Type B pancreatic cell (in vitro differentiated cells): ENCODE measurements around the gene PHLDA1. TPM values are rescaled to one million over a fixed set of nuclear protein-coding genes. Genes with fewer than 3 reads are reported as not detected.

Experiments
- DNase-seq: peaks from one replicate; pipeline ENCODE4 v3.0.0; 2021; ENCODE audit warnings: mixed read lengths; ENCODE audit not compliant: unreplicated experiment; ENCODE audit errors: extremely low spot score
- H3K27ac Mint-ChIP-seq: 2 replicates; pipeline ENCODE4 v1.8.0; 2021; ENCODE audit warnings: mild to moderate bottlenecking, mixed read lengths
- H3K27me3 Mint-ChIP-seq: 2 replicates; pipeline ENCODE4 v1.8.0; 2021; ENCODE audit warnings: mixed read lengths
- H3K36me3 Mint-ChIP-seq: 2 replicates; pipeline ENCODE4 v1.8.0; 2021; ENCODE audit warnings: mixed read lengths
- H3K4me1 Mint-ChIP-seq: one replicate; pipeline ENCODE4 v1.8.0; 2021; ENCODE audit warnings: mixed read lengths; ENCODE audit not compliant: unreplicated experiment
- H3K4me3 Mint-ChIP-seq: 2 replicates; pipeline ENCODE4 v1.8.0; 2021; ENCODE audit warnings: mild to moderate bottlenecking, mixed read lengths
- H3K9me3 Mint-ChIP-seq: 2 replicates; pipeline ENCODE4 v1.8.0; 2021; ENCODE audit warnings: mixed read lengths
- total RNA-seq: library from RNA; stranded (reverse); gene quantifications from 2 replicates; pipeline ENCODE4 v1.2.1, GENCODE V29; 2021; ENCODE audit warnings: low replicate concordance
- TF ChIP-seq, protein P1 (sequence below): fragments of 200-600 bp; sonication (generic); conservative IDR thresholded peaks from 2 replicates; pipeline ENCODE4 v1.5.0; 2021; ENCODE audit warnings: antibody characterized with exemption, mild to moderate bottlenecking

Gene PHLDA1
- total RNA-seq, 1 donor from 2014 or later = 67.5 TPM

DNA sequence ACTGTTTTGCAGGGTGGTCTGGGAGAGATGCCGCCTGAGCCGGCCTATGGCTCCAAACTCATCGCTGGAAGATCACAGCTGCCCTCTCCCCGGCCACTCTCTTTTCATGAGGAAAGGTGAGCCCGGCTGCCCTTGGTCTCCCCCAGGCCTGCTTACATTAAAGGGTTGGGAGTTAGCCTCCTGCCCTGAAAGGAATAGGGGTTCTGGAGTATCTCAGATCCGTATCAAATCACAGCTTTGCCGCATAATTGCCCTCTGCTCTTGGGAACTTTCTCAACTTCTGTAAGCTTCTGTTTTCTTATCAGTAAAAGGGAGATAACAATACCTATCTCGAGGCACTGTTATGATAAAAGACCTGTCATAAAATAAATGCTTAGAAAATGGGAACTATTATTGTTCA is 17.6 kb downstream of the PHLDA1 start:
- H3K27me3 Mint-ChIP-seq = no peaks in the 10 kb centered on the region
- H3K4me3 Mint-ChIP-seq = peak overlapping the region; percentile 27
- no peak for DNase-seq
- H3K27ac Mint-ChIP-seq = peak overlapping the region; percentile 73
- TF ChIP-seq, protein P1, sequence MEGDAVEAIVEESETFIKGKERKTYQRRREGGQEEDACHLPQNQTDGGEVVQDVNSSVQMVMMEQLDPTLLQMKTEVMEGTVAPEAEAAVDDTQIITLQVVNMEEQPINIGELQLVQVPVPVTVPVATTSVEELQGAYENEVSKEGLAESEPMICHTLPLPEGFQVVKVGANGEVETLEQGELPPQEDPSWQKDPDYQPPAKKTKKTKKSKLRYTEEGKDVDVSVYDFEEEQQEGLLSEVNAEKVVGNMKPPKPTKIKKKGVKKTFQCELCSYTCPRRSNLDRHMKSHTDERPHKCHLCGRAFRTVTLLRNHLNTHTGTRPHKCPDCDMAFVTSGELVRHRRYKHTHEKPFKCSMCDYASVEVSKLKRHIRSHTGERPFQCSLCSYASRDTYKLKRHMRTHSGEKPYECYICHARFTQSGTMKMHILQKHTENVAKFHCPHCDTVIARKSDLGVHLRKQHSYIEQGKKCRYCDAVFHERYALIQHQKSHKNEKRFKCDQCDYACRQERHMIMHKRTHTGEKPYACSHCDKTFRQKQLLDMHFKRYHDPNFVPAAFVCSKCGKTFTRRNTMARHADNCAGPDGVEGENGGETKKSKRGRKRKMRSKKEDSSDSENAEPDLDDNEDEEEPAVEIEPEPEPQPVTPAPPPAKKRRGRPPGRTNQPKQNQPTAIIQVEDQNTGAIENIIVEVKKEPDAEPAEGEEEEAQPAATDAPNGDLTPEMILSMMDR = no peak
- H3K36me3 Mint-ChIP-seq = no peaks in the 10 kb centered on the region
- H3K4me1 Mint-ChIP-seq = peaks cover 43% of the 10 kb centered on the region
- no peaks in the 10 kb centered on the region for H3K9me3 Mint-ChIP-seq

DNA sequence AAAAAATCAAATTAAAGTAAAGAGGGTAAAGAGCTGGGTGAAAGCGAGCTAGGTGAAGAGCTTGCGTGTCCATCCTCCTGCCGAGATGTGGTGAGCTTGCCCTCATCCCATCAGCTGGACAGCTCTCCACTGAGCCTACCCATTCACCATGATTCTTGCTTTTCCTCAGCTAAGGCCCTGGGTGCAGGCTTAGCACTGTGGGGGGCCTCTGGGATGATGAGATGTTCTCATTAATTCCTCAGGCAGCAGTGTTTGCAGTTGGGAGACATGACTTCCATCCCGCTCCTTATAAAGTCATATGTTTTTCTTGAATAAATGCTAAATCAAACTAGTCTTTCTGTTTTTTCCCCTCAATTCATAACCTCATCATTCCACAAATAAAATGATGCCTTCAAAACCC is 18.0 kb downstream of the PHLDA1 start:
- TF ChIP-seq, protein P1 = no peak
- Mint-ChIP-seq H3K27ac (peak overlapping the region; percentile 73), H3K4me3 (peak overlapping the region; percentile 27), H3K9me3 (no peaks in the 10 kb centered on the region), H3K4me1 (peaks cover 40% of the 10 kb centered on the region), H3K36me3 (no peaks in the 10 kb centered on the region), H3K27me3 (no peaks in the 10 kb centered on the region)
- DNase-seq = no peak

DNA sequence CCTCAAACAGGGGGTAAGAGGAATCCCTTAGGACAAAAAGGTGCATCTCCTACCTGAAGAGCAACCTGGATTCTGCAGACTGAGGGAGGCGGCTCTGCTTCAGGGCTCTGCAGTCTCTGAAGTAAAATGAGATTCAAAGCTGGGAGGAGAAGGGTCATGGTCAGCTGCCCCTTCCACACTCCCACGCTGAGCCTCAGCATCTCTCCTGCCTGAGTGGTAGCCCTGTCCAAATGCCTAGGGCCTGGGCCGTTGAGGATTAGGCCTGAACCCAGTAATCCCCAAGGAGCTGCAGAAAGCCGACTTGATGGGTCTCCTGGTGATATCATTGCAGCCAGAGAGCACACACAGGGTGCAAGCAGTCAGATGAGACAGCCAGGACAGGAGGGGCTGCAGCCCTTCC is 18.9 kb downstream of the PHLDA1 start:
- TF ChIP-seq, protein P1 = no peak
- Mint-ChIP-seq H3K4me1 (peaks cover 39% of the 10 kb centered on the region), H3K27me3 (no peaks in the 10 kb centered on the region), H3K4me3 (no peak overlapping the region), H3K9me3 (no peaks in the 10 kb centered on the region), H3K36me3 (no peaks in the 10 kb centered on the region), H3K27ac (no peak overlapping the region)
- DNase-seq = no peak

DNA sequence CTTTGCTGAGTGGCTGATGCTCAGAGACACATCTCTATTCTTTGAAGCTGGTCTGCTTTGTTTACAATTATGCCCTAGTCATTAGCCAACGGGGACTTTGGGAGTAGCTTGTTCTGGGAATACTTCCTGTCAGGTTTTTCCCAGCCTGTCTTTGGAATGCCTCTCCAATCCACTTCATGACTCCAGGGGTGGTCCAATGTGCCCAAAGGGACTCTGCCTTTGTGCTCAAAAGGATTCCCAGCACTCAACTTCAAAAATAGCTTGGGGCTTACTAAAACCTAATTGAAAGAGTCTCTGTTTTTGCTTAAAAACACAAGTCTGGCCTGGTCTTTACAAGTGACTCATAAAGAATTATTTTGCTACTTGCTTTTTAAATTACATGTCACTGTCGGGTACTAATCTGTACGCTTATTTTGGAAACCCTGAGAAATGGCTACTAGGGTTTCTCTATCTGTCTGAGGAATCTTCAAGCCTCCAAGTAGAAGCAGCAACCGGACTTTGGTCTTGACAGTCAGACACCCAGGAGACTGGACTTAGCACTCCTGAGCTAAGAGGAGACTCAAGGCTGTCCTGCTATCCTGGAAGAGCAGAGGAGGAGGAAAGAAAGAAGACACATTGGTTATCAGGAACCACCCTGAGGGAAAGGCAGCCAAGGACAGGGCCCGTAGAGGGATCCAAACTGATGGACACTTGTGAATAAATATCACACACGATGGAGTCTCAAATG is 20.7 kb downstream of the PHLDA1 start:
- Mint-ChIP-seq H3K4me3 (peak overlapping the region; percentile 8), H3K9me3 (no peaks in the 10 kb centered on the region), H3K4me1 (peaks cover 40% of the 10 kb centered on the region), H3K27ac (peak overlapping the region; percentile 22), H3K27me3 (no peaks in the 10 kb centered on the region), H3K36me3 (no peaks in the 10 kb centered on the region)
- TF ChIP-seq, protein P1 = no peak
- DNase-seq = no peak

DNA sequence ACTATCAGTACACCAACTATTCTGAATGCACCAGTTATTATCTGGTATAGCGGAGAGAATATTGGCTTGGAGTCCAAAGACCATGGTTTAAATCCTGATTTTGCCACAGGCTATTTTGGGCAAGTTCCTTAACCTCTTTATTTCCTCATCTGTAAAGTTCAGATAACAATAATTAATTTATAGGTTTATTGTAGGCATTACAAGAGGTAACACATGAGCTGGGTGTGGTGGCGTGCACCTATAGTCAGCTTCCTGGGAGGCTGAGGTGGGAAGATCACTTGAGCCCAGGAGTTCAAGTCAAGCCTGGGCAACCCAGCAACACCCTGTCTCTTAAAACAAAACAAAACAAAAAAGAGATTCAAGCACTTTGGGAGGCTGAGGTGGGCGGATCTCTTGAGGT is 23.1 kb downstream of the PHLDA1 start:
- peaks cover 13% of the 10 kb centered on the region for H3K9me3 Mint-ChIP-seq
- H3K4me1 Mint-ChIP-seq = peaks cover 34% of the 10 kb centered on the region
- no peak overlapping the region for H3K4me3 Mint-ChIP-seq
- no peaks in the 10 kb centered on the region for H3K36me3 Mint-ChIP-seq
- H3K27me3 Mint-ChIP-seq = no peaks in the 10 kb centered on the region
- H3K27ac Mint-ChIP-seq = no peak overlapping the region
- TF ChIP-seq, protein P1 = no peak
- no peak for DNase-seq
